Measurements from ENCODE around the gene NEMP2. TPM values are rescaled to one million over a fixed set of nuclear protein-coding genes. Genes with fewer than 3 reads are reported as not detected.
A peak's percentile ranks its signal among the peaks of the same experiment; 100 is the strongest.
"Not testable (repeated sequence)": the region's sequence is repeated elsewhere in the genome, so short reads cannot be mapped to it uniquely, and the experiment has no call there.

NEMP2 gene
- total RNA-seq, 1 donor from 2014 or later, result 9.8 TPM

DNA sequence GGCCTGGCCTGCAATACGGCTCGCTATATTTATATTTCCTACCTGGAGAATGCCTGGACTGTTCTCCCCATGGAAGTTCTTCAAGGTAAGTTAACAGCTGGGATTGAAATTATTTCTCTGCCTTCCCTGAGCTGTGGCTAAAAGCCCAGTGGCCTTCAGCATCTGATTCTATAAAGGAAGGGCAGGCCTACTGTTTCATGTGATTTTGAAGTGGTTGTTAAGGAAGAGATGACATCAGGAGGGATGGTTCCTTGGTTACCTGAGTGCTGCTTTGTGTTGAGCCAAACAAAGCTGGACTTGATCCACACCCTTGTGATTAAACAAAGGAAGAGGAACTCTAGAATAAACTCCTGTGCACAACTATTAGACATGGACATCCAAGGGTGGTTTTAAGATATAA lies 64.8 kb downstream of the NEMP2 start:
- H3K36me3 Mint-ChIP-seq (ENCODE audit: low read depth), result peaks cover 14% of the 10 kb centered on the region
- no peaks in the 10 kb centered on the region for H3K9me3 Mint-ChIP-seq
- peaks cover 20% of the 10 kb centered on the region for H3K4me1 Mint-ChIP-seq
- TF ChIP-seq, protein P1, sequence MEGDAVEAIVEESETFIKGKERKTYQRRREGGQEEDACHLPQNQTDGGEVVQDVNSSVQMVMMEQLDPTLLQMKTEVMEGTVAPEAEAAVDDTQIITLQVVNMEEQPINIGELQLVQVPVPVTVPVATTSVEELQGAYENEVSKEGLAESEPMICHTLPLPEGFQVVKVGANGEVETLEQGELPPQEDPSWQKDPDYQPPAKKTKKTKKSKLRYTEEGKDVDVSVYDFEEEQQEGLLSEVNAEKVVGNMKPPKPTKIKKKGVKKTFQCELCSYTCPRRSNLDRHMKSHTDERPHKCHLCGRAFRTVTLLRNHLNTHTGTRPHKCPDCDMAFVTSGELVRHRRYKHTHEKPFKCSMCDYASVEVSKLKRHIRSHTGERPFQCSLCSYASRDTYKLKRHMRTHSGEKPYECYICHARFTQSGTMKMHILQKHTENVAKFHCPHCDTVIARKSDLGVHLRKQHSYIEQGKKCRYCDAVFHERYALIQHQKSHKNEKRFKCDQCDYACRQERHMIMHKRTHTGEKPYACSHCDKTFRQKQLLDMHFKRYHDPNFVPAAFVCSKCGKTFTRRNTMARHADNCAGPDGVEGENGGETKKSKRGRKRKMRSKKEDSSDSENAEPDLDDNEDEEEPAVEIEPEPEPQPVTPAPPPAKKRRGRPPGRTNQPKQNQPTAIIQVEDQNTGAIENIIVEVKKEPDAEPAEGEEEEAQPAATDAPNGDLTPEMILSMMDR (conservative IDR thresholded peaks at IDR 0.05), result no peak
- no peak overlapping the region for H3K27ac Mint-ChIP-seq (ENCODE audit: unreplicated experiment)
- DNase-seq (ENCODE audit: low read depth, low spot score), result no peak
- no peak overlapping the region for H3K4me3 Mint-ChIP-seq
- H3K27me3 Mint-ChIP-seq (ENCODE audit: low read depth), result no peaks in the 10 kb centered on the region

DNA sequence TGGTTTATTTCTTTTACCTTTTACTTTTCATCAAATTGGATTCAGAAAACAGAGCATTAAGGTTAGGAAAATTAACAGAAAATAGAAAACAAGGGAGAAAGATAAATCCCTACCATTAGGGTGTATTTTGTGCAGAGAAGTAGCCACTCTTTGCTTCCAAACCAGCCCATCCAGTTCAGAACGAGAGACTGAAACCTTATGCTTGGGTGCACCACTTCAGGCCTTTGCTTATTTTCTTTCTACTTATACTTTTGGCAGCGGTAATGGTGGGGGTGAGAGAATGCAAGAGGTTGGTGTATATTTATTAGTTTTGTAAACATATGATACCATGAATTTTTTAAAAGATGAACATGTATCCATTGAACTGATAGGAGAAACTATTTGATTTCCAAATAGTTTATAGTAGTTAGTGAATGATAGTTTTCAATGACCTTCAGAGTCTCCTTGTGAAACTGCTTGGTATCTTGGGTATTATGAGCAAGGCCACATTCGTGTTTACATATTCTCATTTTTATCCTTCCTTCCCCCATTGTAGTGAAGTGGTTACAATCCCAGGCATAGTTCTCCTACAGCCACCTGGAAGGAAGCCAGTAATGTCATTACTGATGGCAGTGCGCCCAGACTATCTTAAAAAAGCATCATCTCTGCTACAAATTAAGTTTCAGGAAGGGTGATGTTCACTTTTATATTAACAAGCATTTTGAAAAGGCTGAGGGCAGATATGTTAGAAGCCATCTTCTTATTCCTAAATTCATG lies 65.5 kb downstream of the NEMP2 start:
- Mint-ChIP-seq H3K27me3 (ENCODE audit: low read depth) (no peaks in the 10 kb centered on the region), H3K27ac (ENCODE audit: unreplicated experiment) (peak overlapping the region; percentile 58), H3K36me3 (ENCODE audit: low read depth) (peaks cover 14% of the 10 kb centered on the region), H3K4me3 (no peak overlapping the region), H3K9me3 (no peaks in the 10 kb centered on the region), H3K4me1 (peaks cover 20% of the 10 kb centered on the region)
- TF ChIP-seq, protein P1 (conservative IDR thresholded peaks at IDR 0.05), result no peak
- no peak for DNase-seq (ENCODE audit: low read depth, low spot score)

DNA sequence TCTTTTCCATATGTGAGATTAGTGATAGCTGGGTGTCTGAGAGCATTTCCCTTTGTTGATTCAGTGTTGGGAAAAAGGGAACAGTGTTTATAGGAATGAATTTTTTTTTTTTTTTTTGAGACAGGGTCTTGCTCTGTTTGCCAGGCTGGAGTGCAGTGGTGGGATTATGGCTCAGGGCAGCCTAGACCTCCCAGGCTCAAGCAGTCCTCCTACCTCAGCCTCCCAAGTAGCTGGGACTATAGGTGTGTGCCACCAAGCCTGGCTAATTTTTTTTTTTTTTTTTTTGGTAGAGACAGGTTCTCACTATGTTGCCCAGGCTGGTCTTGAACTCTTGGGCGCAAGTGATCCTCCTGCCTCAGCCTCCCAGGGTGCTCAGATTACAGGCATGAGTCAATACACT lies 66.2 kb downstream of the NEMP2 start:
- not testable (repeated sequence) for H3K4me3 Mint-ChIP-seq; H3K9me3 Mint-ChIP-seq; H3K27me3 Mint-ChIP-seq (ENCODE audit: low read depth); H3K36me3 Mint-ChIP-seq (ENCODE audit: low read depth); DNase-seq (ENCODE audit: low read depth, low spot score)
- Mint-ChIP-seq H3K4me1 (peaks cover 20% of the 10 kb centered on the region), H3K27ac (ENCODE audit: unreplicated experiment) (peak overlapping the region; percentile 58)

DNA sequence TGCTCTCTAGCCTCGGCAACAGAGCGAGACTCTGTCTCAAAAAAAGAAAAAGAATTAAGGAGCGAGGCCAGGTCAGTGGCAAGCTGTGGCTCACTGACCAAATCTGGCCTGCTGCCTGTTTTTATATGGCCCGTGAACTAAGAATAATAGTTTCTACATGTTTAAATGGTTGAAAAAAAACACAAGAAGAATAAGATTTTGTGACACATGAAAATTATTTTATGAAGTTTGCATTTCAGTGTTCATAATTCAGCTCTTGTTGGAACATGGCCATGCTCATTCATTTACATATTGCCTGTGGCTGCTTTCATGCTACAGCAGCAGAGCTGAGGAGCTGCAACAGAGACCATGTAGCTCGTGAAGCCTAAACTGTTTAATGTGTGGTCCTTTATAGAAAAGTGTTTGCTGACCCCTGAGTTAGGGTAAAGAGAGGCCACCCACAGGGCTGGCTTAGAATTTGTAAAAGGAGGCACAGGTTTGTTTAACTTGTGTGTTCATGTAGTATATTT lies 66.9 kb downstream of the NEMP2 start:
- H3K27me3 Mint-ChIP-seq (ENCODE audit: low read depth), result no peaks in the 10 kb centered on the region
- TF ChIP-seq, protein P1 (conservative IDR thresholded peaks at IDR 0.05), result no peak
- peaks cover 20% of the 10 kb centered on the region for H3K4me1 Mint-ChIP-seq
- H3K4me3 Mint-ChIP-seq, result no peak overlapping the region
- no peak overlapping the region for H3K27ac Mint-ChIP-seq (ENCODE audit: unreplicated experiment)
- no peak for DNase-seq (ENCODE audit: low read depth, low spot score)
- no peaks in the 10 kb centered on the region for H3K9me3 Mint-ChIP-seq
- H3K36me3 Mint-ChIP-seq (ENCODE audit: low read depth), result peaks cover 7% of the 10 kb centered on the region

DNA sequence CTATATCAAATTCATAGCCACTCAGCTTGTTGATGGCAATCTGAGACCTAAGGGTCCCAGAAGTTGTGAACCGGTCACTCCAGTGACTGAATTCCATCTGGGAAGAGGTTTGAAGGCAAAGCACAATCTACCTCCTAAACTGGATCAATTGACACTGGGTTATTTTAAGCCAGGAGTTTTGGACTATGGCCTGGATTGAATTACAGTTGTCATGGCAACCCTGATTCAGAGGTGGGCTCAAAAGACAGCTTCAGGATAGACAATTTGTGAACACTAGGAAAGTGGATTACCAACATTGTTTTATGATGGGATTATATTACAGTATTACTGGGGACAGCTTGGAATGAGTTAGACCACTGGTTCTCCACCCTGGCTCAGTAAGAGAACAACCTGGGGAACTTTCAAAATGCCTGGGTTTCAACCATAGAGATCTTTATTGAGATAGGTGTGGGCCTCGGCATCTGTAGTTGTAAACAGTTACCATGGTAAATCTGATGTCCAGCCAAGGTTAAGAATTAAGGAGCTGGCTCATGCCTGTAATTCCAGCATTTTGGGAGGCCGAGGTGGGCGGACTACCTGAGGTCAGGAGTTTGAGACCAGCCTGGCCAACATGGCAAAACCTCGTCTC lies 67.6 kb downstream of the NEMP2 start:
- no peak overlapping the region for H3K27ac Mint-ChIP-seq (ENCODE audit: unreplicated experiment)
- no peak overlapping the region for H3K4me3 Mint-ChIP-seq

More for the DNA sequence above, 67.6 kb downstream of the NEMP2 start:
- Mint-ChIP-seq H3K4me1 (peaks cover 20% of the 10 kb centered on the region), H3K9me3 (no peaks in the 10 kb centered on the region), H3K27me3 (ENCODE audit: low read depth) (no peaks in the 10 kb centered on the region), H3K36me3 (ENCODE audit: low read depth) (peaks cover 2% of the 10 kb centered on the region)
- TF ChIP-seq, protein P1 (conservative IDR thresholded peaks at IDR 0.05), result no peak
- DNase-seq (ENCODE audit: low read depth, low spot score), result no peak
